HG02840 (cell line): ENCODE results near the gene FAM131A.

Source experiments
- ATAC-seq: cut with Tn5 transposase; IDR thresholded peaks from one replicate; pipeline ENCODE4 v1.9.1; 2021; ENCODE audit warnings: mild to moderate bottlenecking, moderate library complexity, moderate number of reproducible peaks; ENCODE audit not compliant: unreplicated experiment, low FRiP score

The FAM131A gene

GRCh38 chr3:184354754-184355153 is 17.4 kb downstream of the FAM131A start:
- no peak for ATAC-seq

GRCh38 chr3:184355261-184356040 is 18.1 kb downstream of the FAM131A start:
- no peak for ATAC-seq

GRCh38 chr3:184357248-184358123 is 20.1 kb downstream of the FAM131A start:
- no peak for ATAC-seq

- no peak for ATAC-seq
Measured at GRCh38 chr3:184358124-184358767, 20.8 kb downstream of the FAM131A start.

- ATAC-seq = no peak
Measured at GRCh38 chr3:184358921-184359350, 21.5 kb downstream of the FAM131A start.

- ATAC-seq = no peak
Measured at GRCh38 chr3:184359610-184360009, 22.2 kb downstream of the FAM131A start.

- no peak for ATAC-seq
Measured at GRCh38 chr3:184360070-184360928, 22.9 kb downstream of the FAM131A start.

GRCh38 chr3:184360929-184361531 is 23.6 kb downstream of the FAM131A start:
- ATAC-seq = peak; percentile 1

- peak; percentile 39 for ATAC-seq
Measured at GRCh38 chr3:184361532-184361931, 24.1 kb downstream of the FAM131A start, which contains the start of the genes CLCN2 and POLR2H. TSS of gene CLCN2 (minus strand) at chr3:184361605. CDS start at chr3:184361479, 126 bp downstream. TSS of gene POLR2H (plus strand) at chr3:184361710. CDS start at chr3:184363493, 1,783 bp downstream.

- ATAC-seq = no peak
Measured at GRCh38 chr3:184361932-184362667, 24.7 kb downstream of the FAM131A start.

GRCh38 chr3:184362668-184363546 is 25.5 kb downstream of the FAM131A start:
- ATAC-seq = peak; percentile 78

GRCh38 chr3:184366619-184367289 is 29.4 kb downstream of the FAM131A start:
- no peak for ATAC-seq

- ATAC-seq = no peak
Measured at GRCh38 chr3:184368116-184368515, 30.7 kb downstream of the FAM131A start.

- ATAC-seq = no peak
Measured at GRCh38 chr3:184368586-184369183, 31.3 kb downstream of the FAM131A start.

- no peak for ATAC-seq
Measured at GRCh38 chr3:184371570-184372018, 34.2 kb downstream of the FAM131A start.

GRCh38 chr3:184372296-184372821 is 35.0 kb downstream of the FAM131A start:
- no peak for ATAC-seq
